Suppressor macrophage treated with lipopolysaccharide for 1 hour (primary cell): ENCODE data around the gene HYI.
A peak's percentile ranks its signal among the peaks of the same experiment; 100 is the strongest.
"Not testable (repeated sequence)": the region's sequence is repeated elsewhere in the genome, so short reads cannot be mapped to it uniquely, and the experiment has no call there.

Source experiments
- DNase-seq, 3 donors: peaks; one replicate each; pipeline ENCODE4 v3.0.0-alpha.2; 2020 to 2022

Gene HYI

GRCh38 chr1:43464681-43465504, 11.2 kb upstream of the HYI start:
- DNase-seq: no peak

GRCh38 chr1:43463479-43463878, 9.7 kb upstream of the HYI start:
- no peak for DNase-seq

GRCh38 chr1:43460988-43461693, 7.4 kb upstream of the HYI start:
- DNase-seq: peak; percentile 58 to 68 (median 65)

- DNase-seq: not testable (repeated sequence)
These were observed 4.6 kb upstream of the HYI start for GRCh38 chr1:43458379-43458778.

GRCh38 chr1:43455213-43455889, 1.6 kb upstream of the HYI start:
- DNase-seq: no peak

DNA sequence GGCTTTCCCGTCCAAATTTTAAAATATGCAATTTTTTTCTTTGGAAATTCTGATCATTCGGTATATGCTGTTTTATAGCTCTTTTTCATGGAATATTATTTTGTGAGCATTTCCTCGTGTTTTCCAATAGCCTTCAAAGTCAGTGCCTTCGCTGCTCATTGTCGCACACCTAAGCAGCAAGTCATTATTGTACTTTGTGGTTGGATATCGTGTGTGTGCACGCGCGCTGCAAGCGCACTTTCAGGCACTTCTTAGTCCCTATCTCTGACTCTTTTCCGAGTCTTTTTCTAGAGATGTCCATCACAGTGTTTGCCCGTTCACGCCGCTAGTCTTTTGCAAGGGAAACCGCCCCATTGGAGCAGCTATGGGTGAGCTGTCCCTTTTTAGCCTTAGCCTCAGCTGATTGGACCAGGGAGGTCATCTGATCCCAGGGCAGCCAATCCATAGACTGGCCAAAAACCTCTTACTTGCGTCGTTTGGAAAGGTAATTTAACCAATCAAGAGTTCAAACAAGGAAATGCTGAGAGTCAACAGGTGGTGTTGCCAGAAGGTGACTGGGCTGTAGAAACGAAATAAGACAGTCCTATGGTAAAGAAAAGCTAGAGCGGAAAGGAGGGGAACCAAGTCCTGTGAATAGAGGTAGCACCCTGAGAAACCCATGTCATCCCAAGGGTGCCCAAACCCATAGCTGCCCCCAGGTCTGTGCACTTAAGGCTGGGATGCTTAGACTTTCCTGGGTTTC, 710 bp upstream of the HYI start:
- peak; percentile 67 to 74 (median 73) for DNase-seq

DNA sequence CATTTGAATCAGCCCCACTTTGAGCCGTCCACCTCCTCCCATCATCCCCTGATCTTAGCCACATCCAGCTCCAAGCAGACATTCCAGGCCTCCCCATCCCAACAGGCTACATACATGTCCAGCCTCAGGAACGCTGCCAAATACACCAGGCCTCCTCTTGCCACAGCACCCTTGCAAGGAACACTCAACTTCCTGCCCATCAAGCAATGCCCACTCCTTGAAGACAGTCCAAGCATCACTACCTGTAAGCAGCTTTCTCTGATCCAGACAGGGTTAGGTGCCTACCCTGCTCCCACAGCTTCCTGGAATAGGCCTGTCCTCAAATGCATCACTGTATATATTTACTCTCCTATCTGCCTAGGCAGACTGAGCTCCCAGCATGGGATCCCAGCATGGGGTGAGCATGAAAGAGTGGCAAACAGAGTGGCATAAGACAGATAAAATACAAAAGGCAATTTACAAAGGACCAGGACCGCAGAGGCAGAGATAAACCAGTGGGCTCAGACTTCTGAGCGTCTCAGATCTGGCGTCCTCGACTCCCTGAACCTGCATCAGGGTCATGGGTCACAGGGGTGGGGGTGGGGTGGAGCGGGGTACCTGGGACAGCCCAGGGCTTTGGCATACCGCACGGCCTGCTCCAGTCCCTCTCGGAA, 816 bp downstream of the HYI start:
- no peak for DNase-seq

DNA sequence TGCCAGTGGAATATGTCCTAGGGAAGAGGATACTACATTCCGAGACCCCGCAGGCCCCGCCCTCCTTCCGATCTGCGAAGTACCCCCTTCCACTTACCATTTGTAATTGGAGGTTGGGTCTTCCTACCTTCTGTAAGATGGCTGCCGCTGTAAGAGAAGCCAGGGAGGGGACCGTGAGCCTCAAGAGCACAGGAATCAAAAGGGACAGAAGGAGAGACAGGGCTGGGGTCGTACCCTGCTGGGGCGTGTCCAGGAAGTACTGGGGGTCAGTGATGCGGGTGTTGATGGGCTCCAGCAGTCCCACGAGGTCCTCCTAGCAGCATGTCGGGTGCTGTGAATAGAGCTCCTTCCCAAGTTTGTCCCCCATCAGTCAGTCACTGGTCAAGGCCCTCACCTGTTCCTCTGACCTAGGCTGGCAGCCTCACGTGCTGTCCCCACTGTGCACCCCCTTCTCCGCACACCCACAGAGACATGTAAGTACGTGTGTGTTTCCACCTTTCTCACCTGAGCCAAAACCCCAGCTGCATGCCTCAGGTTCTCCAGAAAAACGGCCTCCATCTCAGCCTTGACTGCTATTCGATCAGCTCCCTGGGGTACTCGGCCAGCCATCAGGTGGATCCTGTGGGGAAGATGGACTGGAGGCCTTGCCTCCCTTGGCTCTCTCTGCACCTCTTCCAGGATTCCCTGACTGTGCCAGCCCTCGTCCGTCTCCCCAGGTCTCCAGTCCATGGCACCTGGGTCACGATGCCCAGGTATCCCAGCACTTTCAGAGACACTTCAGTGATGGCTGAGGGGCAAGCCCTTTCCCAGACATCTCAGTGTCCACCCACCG, 1.8 kb downstream of the HYI start:
- DNase-seq: no peak

DNA sequence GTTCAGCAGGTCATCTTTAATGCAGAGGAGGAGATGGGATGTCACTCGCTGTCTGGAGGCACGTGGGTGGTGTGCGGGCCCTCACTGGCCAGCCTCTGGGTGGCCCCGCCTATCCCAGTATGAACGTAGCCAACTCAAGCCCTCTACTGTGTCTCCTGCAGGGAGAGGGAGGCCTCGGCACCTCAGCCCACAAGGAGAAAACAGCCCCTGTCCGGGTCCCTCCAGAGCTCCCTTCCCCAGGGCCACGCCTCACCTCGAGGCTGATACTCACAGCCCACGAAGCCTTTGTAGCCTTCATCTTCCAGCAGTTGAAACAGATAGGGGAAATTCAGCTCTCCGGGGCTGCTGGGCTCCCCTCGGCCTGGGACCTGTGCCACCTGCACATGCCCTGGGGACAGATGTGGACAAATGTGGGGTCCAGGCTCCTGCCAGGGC, 2.6 kb downstream of the HYI start:
- DNase-seq: no peak

DNA sequence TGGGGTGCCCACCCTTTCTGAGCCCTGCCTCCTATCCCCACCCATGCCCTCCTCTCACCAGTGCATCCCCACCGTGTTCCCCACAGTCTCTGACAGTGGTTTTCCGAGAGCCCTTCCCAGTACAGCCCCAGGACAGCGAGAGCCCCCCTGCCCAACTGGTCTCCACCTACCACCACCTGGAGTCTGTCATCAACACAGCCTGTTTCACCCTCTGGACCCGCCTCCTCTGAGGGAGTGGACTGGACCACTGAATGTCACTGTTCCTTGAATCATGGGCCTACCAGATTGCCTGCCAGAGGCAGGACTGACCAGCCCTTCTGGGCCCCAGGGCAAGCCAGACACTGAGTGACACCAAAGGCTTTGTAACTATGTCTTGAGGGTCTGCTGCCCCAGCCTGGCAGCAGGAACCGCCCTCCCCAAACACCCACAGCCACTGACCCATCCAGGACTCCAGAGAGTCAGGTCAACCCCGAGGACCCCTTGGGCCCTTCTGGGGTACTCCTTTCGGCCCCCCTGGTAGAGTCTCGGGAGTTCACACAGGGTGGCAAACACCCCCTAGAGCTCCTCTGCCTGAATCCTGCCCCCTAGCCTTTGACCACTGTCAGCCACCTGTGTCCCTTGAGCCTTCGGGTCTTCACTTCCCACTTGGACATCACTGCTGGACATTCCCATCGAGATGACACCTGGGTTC, 3.3 kb downstream of the HYI start:
- no peak for DNase-seq

GRCh38 chr1:43449708-43450069, 4.0 kb downstream of the HYI start:
- DNase-seq: no peak

- DNase-seq: no peak
These were observed 4.6 kb downstream of the HYI start for GRCh38 chr1:43448955-43449707.

GRCh38 chr1:43447891-43448708, 5.6 kb downstream of the HYI start:
- DNase-seq: no peak

DNA sequence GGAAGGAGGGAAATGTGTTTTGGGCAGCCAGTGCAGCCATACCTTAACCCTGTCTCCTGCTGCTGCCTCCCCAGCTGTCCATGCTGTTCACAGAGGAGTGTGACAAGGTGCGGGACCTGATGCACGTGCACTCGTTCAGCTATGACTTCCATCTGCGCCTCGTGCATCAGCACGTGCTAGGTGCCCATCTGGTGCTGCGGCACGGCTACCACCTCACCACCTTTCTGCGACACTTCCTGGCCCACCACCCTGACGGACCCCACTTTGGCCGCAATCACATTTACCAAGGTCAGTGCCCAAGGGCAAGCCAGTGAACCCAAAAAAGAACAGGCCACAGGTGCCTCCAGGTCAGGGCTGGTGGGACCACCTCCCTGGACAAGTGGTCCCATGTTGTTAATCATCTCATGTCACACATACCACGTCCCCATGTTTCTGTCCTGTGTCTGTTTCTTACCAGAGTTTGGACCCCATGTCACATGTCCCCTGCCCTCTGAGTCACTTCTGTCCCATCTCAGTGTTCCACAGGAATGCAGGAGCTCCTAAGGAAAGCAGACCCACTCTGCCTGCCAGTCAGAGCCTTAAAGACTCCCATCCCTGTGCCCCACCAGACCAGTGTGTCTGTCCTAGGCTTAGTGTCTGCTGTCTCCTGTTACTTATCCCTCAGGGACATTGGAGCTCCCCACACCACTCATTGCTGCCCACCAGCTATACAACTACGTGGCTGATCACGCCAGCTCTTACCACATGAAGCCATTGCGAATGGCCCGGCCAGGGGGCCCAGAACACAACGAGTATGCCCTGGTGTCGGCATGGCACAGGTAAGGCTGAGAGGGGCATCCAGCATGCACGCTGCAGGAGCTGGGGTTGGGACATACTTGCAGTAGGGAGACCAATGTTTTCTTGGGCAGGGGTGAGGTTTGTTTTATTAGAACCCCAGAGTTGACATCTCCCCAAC, 6.6 kb downstream of the HYI start:
- no peak for DNase-seq

GRCh38 chr1:43446388-43446740, 7.4 kb downstream of the HYI start:
- DNase-seq: no peak

DNA sequence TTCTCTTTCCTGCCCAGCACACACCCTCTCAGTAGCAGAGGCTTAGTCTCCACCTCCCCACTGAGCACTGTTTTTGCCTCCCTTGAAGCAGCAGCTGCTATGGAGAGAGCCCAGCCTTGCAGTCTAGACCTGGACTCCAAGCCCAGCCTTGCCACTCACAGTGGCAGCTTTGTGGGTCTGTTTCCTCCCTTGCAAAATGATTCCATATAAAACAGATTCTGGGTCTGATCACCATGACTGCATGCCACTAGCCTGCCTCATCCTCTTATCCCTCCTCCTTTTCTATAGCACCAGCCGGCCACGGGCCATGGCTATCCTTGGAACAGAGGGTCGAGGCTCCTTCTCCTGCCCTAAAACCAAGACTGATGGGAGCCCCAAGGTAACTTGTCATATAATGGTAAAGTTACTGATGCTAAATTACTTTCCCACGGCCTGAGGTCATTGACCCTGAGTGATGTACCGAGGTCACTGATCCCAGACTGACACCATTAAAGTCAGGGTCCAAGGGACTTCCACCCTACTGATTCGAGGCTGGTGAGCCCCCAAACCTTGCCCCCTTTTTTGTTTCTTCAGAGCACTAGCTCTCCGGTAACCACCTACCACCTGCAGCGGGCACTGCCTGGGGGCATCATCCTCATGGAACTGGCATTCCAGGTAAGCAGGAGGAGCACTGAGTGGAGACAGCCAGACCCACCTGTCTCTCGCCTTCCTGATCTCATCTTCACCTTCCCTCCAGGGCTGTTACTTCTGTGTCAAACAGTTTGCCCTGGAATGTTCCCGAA, 7.9 kb downstream of the HYI start:
- DNase-seq: no peak

- DNase-seq: no peak
These were observed 8.9 kb downstream of the HYI start for GRCh38 chr1:43444836-43445235.
